SK-N-SH (cell line): Measurements from ENCODE around the gene EDN2. TPM values are rescaled to one million over a fixed set of nuclear protein-coding genes. Genes with fewer than 3 reads are reported as not detected.

Experiments used
- CTCF ChIA-PET: fragments of 300-600, 350-600 bp; formaldehyde crosslinking; extraction: SDS; loops from one replicate; lab custom pipeline; 2021; lab: Yijun Ruan, JAX
- POLR2A ChIA-PET: fragments of 350-600 bp; sonication (Branson Sonifier 250); formaldehyde crosslinking; extraction: SDS; loops from one replicate; lab custom pipeline; 2020; ENCODE audit warnings: antibody characterized with exemption, inconsistent platforms; lab: Yijun Ruan, JAX
- DNase-seq: peaks from one replicate; pipeline ENCODE4 v3.0.0; 2012
- H2AFZ ChIP-seq: fragments of 200-600 bp; sonication (generic); 2 replicates; pipeline ENCODE4 v1.8.1; 2016; ENCODE audit warnings: antibody characterized with exemption, mild to moderate bottlenecking, low read depth
- H3F3A ChIP-seq: fragments of 200-600 bp; sonication (generic); replicated peaks from 2 replicates; pipeline ENCODE3; 2016; ENCODE audit warnings: antibody characterized with exemption, mild to moderate bottlenecking; ENCODE audit not compliant: insufficient read depth
- H3K27ac ChIP-seq, 2 experiments: fragments of 200-500 bp in 1 of 2; fragments of 200-600 bp in 1 of 2; sonication (Bioruptor generic) in 1 of 2; sonication (generic), shearing (Covaris generic) in 1 of 2; 2 replicates each; pipeline versions ENCODE4 v1.5.1 to v1.6.1; 2014 to 2016; ENCODE audit warnings: low read depth in 2 of 2, inconsistent platforms in 1 of 2, low read length in 1 of 2, mild to moderate bottlenecking in 1 of 2, mixed read lengths in 1 of 2
- H3K27me3 ChIP-seq: fragments of 200-600 bp; sonication (generic), shearing (Covaris generic); 2 replicates; pipeline ENCODE4 v1.6.1; 2016; ENCODE audit warnings: mixed run types; ENCODE audit not compliant: insufficient read depth
- H3K36me3 ChIP-seq, 2 experiments: fragments of 200-500 bp in 1 of 2; fragments of 200-600 bp in 1 of 2; sonication (Bioruptor generic) in 1 of 2; sonication (generic) in 1 of 2; replicated peaks in 1 of 2; 2 replicates each; pipeline versions ENCODE3 to v1.5.1; 2014 to 2016; ENCODE audit warnings: low read length in 1 of 2, mild to moderate bottlenecking in 1 of 2; ENCODE audit not compliant: insufficient read depth in 2 of 2, control insufficient read depth in 1 of 2
- H3K4me1 ChIP-seq, 2 experiments: fragments of 200-500 bp in 1 of 2; fragments of 200-600 bp in 1 of 2; sonication (Bioruptor generic) in 1 of 2; sonication (generic), shearing (Covaris generic) in 1 of 2; 2 replicates each; pipeline versions ENCODE4 v1.5.1 to v1.6.1; 2014 to 2016; ENCODE audit warnings: low read depth in 1 of 2, low read length in 1 of 2, mixed run types in 1 of 2; ENCODE audit not compliant: insufficient read depth in 2 of 2, control insufficient read depth in 1 of 2
- H3K4me2 ChIP-seq: fragments of 200-600 bp; sonication (generic), shearing (Covaris generic); 2 replicates; pipeline ENCODE4 v1.6.1; 2017; ENCODE audit warnings: mixed run types
- H3K4me3 ChIP-seq, 2 experiments: fragments of 200-500 bp in 1 of 2; fragments of 200-600 bp in 1 of 2; sonication (Bioruptor generic) in 1 of 2; sonication (generic), shearing (Covaris generic) in 1 of 2; 2 replicates each; pipeline versions ENCODE4 v1.5.1 to v1.8.1; 2014 to 2016; ENCODE audit warnings: low read depth in 2 of 2, inconsistent platforms in 1 of 2, low read length in 1 of 2, mild to moderate bottlenecking in 1 of 2, mixed read lengths in 1 of 2, moderate library complexity in 1 of 2
- H3K79me2 ChIP-seq: fragments of 200-600 bp; sonication (generic); 2 replicates; pipeline ENCODE4 v1.8.1; 2017; ENCODE audit warnings: mild to moderate bottlenecking; ENCODE audit not compliant: insufficient read depth
- H3K9ac ChIP-seq: fragments of 200-600 bp; sonication (generic); 2 replicates; pipeline ENCODE4 v1.6.1; 2017; ENCODE audit warnings: mixed run types
- H3K9me2 ChIP-seq: fragments of 200-600 bp; sonication (generic); 2 replicates; pipeline ENCODE4 v1.6.1; 2017; ENCODE audit warnings: mixed run types
- H3K9me3 ChIP-seq: fragments of 200-600 bp; sonication (generic); 2 replicates; pipeline ENCODE4 v1.6.1; 2017; ENCODE audit warnings: mixed run types, mild to moderate bottlenecking, moderate library complexity
- H4K20me1 ChIP-seq: fragments of 200-600 bp; sonication (generic); 2 replicates; pipeline ENCODE4 v1.6.1; 2017; ENCODE audit warnings: mild to moderate bottlenecking, mixed run types; ENCODE audit not compliant: insufficient read depth
- CHD2 ChIP-seq: fragments of 150-350 bp; IDR thresholded peaks from 2 replicates; pipeline ENCODE4 v1.6.1; 2018; ENCODE audit warnings: low read length; ENCODE audit not compliant: partially characterized antibody
- ELF1 ChIP-seq: IDR thresholded peaks from 2 replicates; pipeline ENCODE4 v1.4.0; 2012
- EP300 ChIP-seq, 2 experiments: IDR thresholded peaks; 2 replicates each; pipeline versions ENCODE4 v1.4.0 to v1.6.1; 2012; ENCODE audit warnings: borderline replicate concordance in 1 of 2, low read depth in 1 of 2, low read length in 1 of 2
- FOSL2 ChIP-seq: IDR thresholded peaks from 2 replicates; pipeline ENCODE4 v1.4.0; 2012; ENCODE audit warnings: low read depth, mild to moderate bottlenecking, moderate library complexity, borderline replicate concordance
- GABPA ChIP-seq: IDR thresholded peaks from 2 replicates; pipeline ENCODE4 v1.4.0; 2012; ENCODE audit warnings: low read depth, mild to moderate bottlenecking
- GATA2 ChIP-seq: sonication (generic); formaldehyde crosslinking; IDR thresholded peaks from 2 replicates; pipeline ENCODE4 v1.5.0; 2020; ENCODE audit warnings: mild to moderate bottlenecking, missing genetic modification reagents
- IRF3 ChIP-seq: fragments of 150-350 bp; IDR thresholded peaks from 2 replicates; pipeline ENCODE4 v1.6.1; 2016; ENCODE audit warnings: mild to moderate bottlenecking, low read depth, low read length
- JUND ChIP-seq: IDR thresholded peaks from 2 replicates; pipeline ENCODE4 v1.4.0; 2012
- MAX ChIP-seq: IDR thresholded peaks from 2 replicates; pipeline ENCODE4 v1.4.0; 2012; ENCODE audit warnings: low read depth
- MEF2A ChIP-seq: IDR thresholded peaks from 2 replicates; pipeline ENCODE4 v1.4.0; 2012; ENCODE audit warnings: low read depth, borderline replicate concordance
- MXI1 ChIP-seq: IDR thresholded peaks from 2 replicates; pipeline ENCODE4 v1.6.1; 2012; ENCODE audit warnings: mild to moderate bottlenecking, low read depth, low read length, improper control_type of control experiment
- NRF1 ChIP-seq: IDR thresholded peaks from 2 replicates; pipeline ENCODE4 v1.6.1; 2012; ENCODE audit warnings: low read depth, mild to moderate bottlenecking, low read length
- POLR2AphosphoS5 ChIP-seq: IDR thresholded peaks from 2 replicates; pipeline ENCODE4 v1.6.1; 2012; ENCODE audit warnings: low read depth, low read length
- RAD21 ChIP-seq: IDR thresholded peaks from 2 replicates; pipeline ENCODE4 v1.6.1; 2012; ENCODE audit warnings: mild to moderate bottlenecking, low read length
- REST ChIP-seq: IDR thresholded peaks from 2 replicates; pipeline ENCODE4 v1.6.1; 2012; ENCODE audit warnings: mild to moderate bottlenecking, low read depth, low read length, moderate library complexity
- SIN3A ChIP-seq: IDR thresholded peaks from 2 replicates; pipeline ENCODE4 v1.6.1; 2012; ENCODE audit warnings: low read depth, mild to moderate bottlenecking, low read length, moderate library complexity, borderline replicate concordance
- TAF1 ChIP-seq: IDR thresholded peaks from 2 replicates; pipeline ENCODE4 v1.6.1; 2012; ENCODE audit warnings: low read depth, mild to moderate bottlenecking, low read length, moderate library complexity, borderline replicate concordance
- TEAD4 ChIP-seq: IDR thresholded peaks from 2 replicates; pipeline ENCODE4 v1.4.0; 2012; ENCODE audit warnings: mild to moderate bottlenecking, borderline replicate concordance; ENCODE audit not compliant: insufficient read depth
- ZBTB33 ChIP-seq: IDR thresholded peaks from 2 replicates; pipeline ENCODE4 v1.4.0; 2012; ENCODE audit warnings: low read depth, borderline replicate concordance
- WGBS: methylation state at CpG from one replicate; pipeline ENCODE4 v1.1.6; 2017; ENCODE audit warnings: low lambda C conversion rate; 5-methylcytosine and 5-hydroxymethylcytosine counted together
- polyA plus RNA-seq, 3 experiments: library from polyadenylated mRNA; depleted of rRNA; stranded (reverse); fragments of >200 nt; gene quantifications; 2 replicates each; pipeline ENCODE4 v1.2.3, GENCODE V29; 2012

The EDN2 gene
- polyA plus RNA-seq, 1 of the 3 experiments (the other 2 are of a cell fraction) = 0.97 TPM

- ChIA-PET POLR2A (no interaction called here), CTCF (interaction anchor here (0.8 to 6.5 kb wide), 21 partner anchors 11 to 172 kb away, joined by 3 to 74 read pairs (median 11); partner anchors contain the start of genes EDN2 and FOXO6)
- 86% methylated on average over 5 of the region's 5 CpGs for WGBS
- TF ChIP-seq ELF1 (no peak), GABPA (no peak), IRF3 (no peak), RAD21 (no peak), POLR2AphosphoS5 (no peak), TEAD4 (no peak), GATA2 (CRISPR knock-in tag) (no peak), NRF1 (no peak), EP300 (IDR thresholded peaks at IDR 0.05; ENCODE audit: borderline replicate concordance in 1 of 2, low read depth in 1 of 2, low read length in 1 of 2) (no peak), FOSL2 (no peak), TAF1 (no peak), MEF2A (no peak)
- Histone ChIP-seq H3K36me3 (no peaks in the 10 kb centered on the region), H3K9ac (peak overlapping the region; percentile 73; the same call in 1 of the 2 replicates), H3K27ac (peak overlapping the region; percentile 35 to 88), H4K20me1 (no peaks in the 10 kb centered on the region), H3F3A (peaks cover 31% of the 10 kb centered on the region), H3K4me2 (peak overlapping the region; percentile 80), H3K27me3 (no peaks in the 10 kb centered on the region), H3K4me1 (peaks cover 36 to 65% of the 10 kb centered on the region in 2 experiments), H2AFZ (no peak overlapping the region), H3K4me3 (peak overlapping the region in 1 of 2 experiments; percentile 49; a peak in 1 of 4 replicates), H3K9me3 (no peaks in the 10 kb centered on the region), H3K9me2 (no peaks in the 10 kb centered on the region), H3K79me2 (peaks cover 63% of the 10 kb centered on the region)
- no peak for DNase-seq
Observed at GRCh38 chr1:41434306-41434705, 50.2 kb downstream of the EDN2 start.

GRCh38 chr1:41433501-41433900 lies 51.0 kb downstream of the EDN2 start:
- peak overlapping the region; percentile 73 for H3K9ac ChIP-seq
- no peaks in the 10 kb centered on the region for H3K9me3 ChIP-seq
- H3K36me3 ChIP-seq = no peaks in the 10 kb centered on the region
- DNase-seq = no peak
- peak overlapping the region; percentile 80 for H3K4me2 ChIP-seq
- H3F3A ChIP-seq = peaks cover 31% of the 10 kb centered on the region
- peak overlapping the region; percentile 85 to 88 for H3K27ac ChIP-seq
- H3K79me2 ChIP-seq = peaks cover 55% of the 10 kb centered on the region
- H4K20me1 ChIP-seq = no peaks in the 10 kb centered on the region
- H2AFZ ChIP-seq = no peak overlapping the region
- H3K9me2 ChIP-seq = no peaks in the 10 kb centered on the region
- ChIA-PET CTCF (interaction anchor here (0.5 to 6.5 kb wide), 41 partner anchors 10 to 821 kb away, joined by 3 to 74 read pairs (median 6); partner anchors contain the start of genes EDN2 and FOXO6), POLR2A (no interaction called here)
- H3K4me3 ChIP-seq = peak overlapping the region; percentile 25 to 58
- H3K27me3 ChIP-seq = no peaks in the 10 kb centered on the region
- WGBS = 89% methylated on average over 3 of the region's 4 CpGs
- H3K4me1 ChIP-seq = peaks cover 36 to 65% of the 10 kb centered on the region in 2 experiments
- no peak for TF ChIP-seq ZBTB33
- TF ChIP-seq MAX = no peak
- TF ChIP-seq JUND = no peak
- TF ChIP-seq RAD21 = no peak
- TF ChIP-seq IRF3 = no peak
- no peak for TF ChIP-seq SIN3A
- no peak for TF ChIP-seq REST
- no peak for TF ChIP-seq MXI1
- no peak for TF ChIP-seq TEAD4
- no peak for TF ChIP-seq NRF1
- TF ChIP-seq CHD2 = no peak
